NCI-H1105 treated with DMSO at 0.1 percent for 48 hours (cell line): ENCODE results near the gene PTGIS.

Experiments
- DNase-seq: peaks from one replicate; lab custom pipeline; 2025; lab: John Stamatoyannopoulos, UW

The PTGIS gene

DNA sequence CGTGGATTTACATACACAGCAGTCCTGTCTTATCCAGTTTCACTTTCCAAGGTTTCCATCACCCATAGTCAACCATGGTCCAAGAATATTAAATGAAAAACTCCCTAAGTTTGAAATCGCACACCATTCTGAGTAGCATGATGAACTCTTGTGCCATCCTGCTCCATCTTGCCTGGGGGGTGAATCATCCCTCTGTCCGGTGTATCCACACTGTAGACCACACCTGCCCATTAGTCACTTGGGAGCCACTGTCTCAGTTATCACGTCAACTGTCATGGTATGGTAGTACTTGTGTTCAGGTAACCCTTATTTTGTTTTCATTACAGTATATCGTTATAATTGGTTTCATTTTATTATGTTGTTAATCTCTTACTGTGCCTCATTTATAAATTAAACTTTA lies 38.5 kb downstream of the PTGIS start:
- DNase-seq = no peak

DNA sequence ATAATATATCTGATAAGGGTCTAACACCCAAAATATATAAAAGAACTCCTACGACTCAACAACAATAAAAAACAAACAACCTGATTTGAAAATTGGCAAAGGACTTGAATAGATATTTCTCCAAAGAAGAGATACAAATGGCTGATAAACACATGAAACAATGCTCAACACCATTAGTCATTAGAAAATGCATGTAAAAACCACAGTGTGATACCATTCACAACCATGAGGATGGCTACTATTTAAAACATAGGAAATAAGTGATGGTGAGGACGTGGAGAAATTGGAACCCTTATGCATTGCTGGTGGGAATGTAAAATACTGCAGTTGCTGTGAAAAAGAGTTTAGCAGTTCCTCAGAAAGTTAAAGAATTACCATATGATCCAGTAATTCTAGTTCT lies 41.4 kb downstream of the PTGIS start:
- DNase-seq = no peak

DNA sequence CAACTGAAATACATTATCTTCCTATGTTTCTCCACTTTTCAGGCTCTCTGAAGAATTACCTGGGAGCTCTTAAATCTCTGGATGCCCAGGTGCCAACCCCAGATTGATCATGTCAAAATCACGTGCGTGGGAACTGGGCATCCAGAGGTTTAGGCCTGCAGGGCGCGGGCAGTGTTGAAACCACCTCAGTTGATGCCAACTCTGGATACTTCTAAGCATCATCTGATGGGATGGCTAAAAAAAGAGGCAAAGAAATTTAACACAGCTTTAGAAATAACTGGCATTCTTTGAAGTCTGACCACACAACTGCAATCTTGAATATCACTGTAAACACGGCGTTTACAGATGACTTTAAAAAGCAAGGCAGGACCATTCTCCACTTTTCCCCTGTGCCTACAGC lies 41.9 kb downstream of the PTGIS start:
- DNase-seq = no peak

DNA sequence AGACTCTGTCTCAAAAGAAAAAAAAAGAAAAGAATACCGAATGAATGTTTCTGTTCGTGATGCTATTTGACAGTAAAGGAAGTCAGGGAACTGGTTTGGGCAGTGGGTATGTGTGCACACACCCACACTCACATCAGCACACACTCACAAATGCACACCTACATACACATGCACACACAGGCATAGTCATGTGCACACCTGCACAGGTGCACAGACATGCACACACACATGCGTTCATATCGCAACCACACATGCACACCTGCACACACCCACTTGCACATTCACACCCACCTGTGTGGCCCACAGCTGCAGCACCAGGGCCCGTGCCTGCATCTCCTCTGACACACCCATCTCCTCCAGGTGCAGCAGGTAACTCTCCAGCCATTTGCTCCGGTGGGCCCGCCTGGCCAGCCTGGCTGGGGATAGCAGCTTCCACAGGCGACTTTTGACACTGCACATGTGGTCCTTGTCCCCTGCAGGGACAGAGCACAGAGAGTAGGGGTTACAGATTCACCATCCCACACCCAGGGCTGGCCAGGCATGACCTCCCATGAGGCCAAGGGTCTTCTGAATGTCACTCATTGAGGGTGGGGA lies 44.1 kb downstream of the PTGIS start:
- no peak for DNase-seq

DNA sequence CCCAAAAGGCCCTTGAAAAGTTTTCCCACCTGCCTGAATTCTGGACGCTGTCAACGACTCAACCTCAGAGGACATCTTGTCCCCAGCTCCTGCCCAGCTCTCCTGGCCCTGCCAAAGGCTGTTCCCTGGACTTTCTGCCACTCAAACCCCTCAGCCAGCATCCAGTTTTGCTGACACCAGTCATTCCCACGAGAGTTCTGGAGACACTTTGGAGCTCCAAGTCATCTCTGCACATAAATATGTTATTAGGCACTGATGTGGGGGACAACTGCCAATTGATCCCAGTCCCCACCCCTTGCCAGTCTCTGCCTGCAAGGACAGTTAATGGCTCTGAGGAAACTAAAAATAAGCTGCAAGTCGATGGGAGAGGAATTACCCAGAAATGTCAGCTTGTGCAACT lies 46.6 kb downstream of the PTGIS start:
- DNase-seq = peak; percentile 31

DNA sequence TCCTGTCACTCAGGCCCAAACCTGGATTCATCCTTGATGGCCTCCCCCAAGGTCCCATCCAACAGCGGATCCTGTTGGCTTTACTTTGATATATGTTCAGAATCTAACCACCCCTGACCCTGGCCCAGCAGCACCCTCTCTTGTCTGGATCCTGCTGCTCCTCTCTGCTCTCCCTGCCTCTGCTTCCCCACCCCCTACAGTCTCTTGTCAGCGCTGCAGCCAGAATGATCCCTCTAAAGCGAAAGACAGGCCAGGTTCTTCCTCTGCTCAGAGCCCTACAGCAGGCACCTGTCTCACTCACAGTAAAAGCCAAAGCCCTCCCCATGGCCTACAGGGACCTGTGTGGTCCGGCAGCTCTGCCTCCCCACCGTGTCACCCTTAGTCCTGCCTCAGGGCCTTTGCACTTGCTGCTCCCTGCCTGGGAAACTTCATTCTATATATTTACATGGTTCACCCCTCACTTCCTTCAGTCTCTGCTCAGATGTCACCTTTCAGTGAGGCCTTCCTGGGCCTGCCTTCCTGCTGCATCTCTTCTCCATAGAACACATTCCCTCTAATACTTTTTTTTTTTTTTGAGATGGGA lies 48.1 kb downstream of the PTGIS start:
- no peak for DNase-seq

DNA sequence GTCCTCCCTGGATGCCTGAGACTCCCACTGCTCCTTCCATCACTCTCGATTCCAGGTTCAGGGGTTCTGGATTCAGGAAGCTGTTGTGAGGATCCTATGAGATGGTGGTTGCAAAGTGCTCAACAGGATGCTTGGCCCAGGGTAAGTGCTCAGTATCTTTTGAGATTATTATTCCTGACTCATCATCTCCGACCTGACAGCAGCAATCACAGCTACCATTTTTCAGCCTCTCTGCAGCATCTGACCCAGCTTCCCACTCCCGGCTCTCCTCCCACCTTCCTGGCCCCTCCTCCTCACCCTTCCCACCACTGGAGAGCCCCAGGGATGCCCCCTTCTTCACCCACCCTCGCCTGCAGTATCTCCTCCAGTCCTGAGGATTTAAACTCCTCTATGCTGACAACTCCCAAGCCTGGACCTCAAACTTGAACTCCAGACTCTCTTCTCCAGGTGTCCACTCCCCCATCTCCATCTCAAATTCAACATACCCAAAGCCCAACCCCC lies 48.7 kb downstream of the PTGIS start:
- no peak for DNase-seq

DNA sequence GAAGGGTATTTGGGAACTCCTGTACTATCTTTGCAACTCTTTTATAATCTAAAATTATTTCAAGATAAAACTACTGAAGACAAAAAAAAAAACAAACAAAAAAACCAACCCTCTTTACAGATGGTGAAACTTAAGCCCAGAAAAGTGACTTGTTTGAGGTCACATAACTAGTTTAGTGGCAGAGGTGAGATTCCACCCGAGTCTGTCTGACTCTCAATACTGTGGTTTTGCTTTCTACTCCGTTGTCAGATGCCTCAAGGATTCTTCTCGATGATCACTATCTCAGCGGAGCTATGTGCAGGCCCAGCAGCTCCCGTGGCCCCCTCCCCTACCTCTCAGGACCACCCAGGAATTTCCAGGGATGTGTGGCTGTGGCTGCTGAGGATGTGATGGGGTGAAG lies 49.4 kb downstream of the PTGIS start:
- DNase-seq = no peak

DNA sequence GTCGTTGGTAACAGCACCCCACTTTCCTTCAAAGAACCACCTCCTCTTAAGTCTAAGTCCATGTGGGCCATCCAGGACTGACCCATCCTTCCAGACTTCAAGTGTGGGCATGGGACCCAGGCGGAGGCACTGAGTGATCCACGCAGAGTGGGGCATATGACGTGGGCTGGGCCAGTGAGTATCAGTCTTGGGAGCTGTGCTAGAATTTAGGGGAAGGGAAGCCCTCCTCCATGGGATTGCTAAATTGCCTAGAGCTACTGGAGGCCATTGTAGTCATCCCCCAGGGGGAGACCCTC lies 50.2 kb downstream of the PTGIS start:
- no peak for DNase-seq

DNA sequence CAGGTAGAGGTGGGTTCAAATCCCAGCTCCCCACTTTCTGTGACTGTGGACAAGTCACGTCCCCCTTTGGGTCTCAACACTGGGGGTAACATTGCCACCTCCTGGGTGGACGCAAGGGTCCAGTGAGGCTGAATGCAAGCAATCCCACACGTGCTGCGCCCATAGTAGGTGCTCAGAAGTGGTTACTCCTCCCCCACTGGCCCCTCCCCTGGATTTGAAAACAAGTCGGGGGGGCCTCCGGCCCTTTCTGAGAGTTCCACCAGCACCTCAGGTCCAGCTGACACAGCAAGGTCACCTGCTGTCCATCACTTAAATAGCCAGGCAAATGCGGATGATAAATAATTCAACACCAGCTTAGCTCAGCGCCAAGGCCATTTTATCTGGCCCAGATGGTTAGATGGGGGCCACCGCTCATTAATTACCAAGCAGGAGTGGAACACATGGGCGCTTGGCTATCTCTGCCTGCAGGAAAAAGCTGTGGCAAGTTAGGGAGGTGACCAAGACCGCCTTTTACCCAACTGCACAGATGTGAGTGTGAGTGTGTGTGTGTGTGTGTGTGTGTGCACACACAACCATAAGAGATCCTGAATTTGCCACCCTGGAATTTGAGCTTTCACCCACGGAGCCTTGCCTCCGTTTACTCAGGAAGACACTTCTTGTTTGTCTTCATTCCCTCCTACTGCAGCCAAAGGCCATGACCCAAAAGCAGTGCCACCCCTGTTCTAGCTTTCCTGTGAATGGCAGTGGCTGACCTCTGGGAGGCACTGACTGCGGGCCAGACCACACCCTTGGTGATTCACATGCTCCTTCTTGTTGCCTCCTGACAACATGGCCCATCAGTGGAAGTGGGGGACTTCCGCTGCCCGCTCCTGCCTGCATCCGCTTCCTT lies 50.8 kb downstream of the PTGIS start:
- DNase-seq = no peak

DNA sequence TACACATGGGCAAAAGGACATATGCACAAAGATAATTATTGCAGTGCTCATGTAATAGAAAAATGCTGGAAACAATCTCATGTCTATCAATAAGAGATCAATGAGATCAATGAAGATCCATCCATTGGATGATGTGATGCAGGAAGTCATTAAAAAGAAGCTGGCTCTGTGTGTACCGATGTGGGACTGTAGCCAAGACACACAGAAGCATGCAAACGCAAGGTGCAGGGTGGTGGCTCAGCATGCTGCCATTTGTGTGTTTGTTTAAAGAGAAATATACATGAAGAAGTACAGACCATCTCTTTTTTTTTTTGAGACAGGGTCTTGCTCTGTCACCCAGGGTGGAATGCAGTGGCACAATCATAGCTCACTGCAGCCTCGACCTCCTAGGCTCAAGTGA lies 52.4 kb downstream of the PTGIS start:
- DNase-seq = peak; percentile 48

DNA sequence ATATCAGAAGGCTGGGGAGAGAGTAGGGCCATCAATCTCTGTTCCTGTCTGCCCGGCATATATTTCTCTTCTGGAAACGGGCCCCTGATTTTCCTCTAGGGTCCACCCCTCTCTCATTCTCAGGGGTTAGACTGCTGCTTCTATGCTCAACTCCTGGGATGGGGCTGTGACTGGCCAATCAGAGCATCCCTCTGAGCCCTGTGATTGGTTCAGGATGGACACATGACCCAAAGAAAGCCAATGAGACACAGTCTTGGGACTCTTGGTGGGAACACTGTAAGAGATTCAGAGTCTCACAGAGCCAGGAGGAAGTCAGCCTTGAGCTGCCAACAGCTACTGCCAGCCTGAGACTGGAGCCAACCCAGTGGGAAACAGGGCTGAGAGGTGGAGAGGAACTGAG lies 54.4 kb downstream of the PTGIS start:
- DNase-seq = no peak

DNA sequence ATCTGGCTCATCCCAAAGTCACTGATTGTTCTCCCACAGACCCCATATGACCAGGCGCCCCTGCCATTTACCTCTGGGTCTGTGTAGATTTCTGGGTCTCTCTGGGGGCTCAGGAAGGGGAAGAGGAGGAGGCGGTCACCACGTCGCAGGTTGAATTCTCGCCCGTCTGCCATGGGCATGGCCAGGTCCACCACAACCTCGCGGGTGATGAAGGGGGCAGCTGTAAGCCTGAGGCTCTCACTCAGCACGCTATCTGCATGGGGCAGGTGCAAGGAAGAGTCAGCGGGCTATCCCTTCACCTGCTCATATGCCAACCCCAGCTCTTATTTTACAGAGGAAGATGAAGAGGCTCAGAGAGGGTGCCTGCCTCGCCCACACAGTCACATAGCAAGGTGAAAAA lies 54.9 kb downstream of the PTGIS start:
- DNase-seq = no peak

DNA sequence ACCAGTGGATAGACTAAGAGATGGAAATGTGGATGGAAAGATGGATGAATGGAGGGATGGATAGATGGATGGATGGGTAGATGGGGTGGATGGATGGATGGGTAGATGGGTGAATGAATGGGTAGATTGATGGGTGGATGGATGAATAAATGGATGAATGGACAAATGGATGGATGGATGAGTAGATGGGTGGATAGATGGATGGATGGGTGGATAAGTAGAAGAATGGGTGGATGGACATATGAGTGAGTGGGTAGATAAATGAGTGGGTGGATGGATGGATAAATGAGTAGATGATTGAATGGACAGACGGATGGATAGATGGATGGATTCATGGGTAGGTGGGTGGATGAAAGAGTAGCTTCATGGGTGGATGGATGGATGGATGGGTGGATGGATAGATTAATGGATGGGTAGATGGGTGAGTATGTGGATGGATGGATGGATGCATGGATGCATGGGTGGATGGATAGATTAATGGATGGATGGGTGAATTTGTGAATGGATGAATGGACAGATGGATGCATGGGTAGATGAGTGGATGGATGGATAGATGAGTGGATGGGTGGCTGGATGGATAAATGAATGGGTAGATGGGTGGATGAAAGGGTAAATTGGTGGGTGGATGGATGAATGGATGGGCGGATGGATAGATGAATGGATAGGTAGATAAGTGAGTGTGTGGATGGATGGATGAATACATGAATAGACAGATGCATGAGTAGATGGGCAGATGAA lies 56.0 kb downstream of the PTGIS start:
- no peak for DNase-seq

DNA sequence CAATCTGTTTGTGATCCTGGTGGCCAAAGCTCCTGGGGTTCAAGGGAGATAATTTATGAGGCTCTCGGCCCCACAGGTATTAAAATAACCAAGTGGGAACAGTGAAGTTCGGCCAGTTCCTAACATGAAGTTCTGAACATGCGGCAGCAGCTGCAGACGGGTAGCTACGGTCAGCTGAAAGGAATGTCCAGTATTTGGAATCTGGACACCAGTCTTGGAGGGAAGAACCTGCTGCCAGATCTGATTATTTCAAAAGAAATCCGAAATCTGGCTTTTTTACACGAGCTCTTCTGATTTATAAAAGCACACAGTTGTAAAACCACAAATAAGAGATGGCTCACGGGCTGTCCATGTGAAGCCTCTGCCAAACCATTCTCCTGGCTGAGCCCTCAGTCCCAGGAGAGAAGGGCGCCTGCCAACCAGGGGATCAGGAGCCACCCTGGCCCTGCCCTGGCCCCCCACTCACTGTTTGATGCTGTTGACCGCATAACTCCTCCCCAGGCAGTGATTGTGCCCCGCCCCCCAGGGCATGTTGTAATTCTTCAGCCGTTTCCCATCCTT lies 57.3 kb downstream of the PTGIS start:
- DNase-seq = no peak

DNA sequence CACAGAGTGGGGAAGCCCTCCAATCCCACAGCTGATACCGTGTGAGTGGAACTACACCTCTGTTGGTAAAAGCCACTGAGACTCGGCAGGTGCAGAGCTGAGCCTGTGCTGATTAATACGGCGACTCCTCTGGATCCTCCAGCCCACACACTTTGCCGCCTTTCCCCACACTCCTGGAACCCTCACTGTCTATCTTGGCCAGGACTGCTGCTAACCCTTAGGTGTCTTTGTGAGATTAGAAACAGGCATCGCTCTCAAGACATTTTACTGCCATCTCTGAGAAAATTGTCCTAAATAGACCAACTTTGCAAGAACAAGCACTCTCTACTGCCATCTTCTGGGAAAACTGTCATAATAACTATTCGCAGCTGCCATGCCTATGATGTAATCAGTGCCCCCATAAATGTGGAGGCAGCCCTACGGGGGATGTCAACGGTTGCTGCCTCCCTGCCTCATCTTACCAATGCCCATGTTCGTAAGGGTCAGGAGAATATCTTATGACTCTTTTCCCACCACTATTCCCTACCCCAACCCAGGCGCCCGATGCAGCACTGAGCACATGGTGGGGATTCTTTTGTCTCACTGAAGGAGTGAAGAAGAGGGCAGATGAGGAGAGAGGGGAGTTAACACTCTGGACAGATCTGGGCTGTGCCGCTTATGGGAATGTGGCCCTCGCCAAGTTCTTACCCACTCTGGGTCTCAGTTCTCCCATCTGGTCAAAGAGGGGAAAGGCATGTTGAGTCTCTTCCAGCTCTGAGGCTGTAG lies 59.3 kb downstream of the PTGIS start:
- peak; percentile 74 for DNase-seq

DNA sequence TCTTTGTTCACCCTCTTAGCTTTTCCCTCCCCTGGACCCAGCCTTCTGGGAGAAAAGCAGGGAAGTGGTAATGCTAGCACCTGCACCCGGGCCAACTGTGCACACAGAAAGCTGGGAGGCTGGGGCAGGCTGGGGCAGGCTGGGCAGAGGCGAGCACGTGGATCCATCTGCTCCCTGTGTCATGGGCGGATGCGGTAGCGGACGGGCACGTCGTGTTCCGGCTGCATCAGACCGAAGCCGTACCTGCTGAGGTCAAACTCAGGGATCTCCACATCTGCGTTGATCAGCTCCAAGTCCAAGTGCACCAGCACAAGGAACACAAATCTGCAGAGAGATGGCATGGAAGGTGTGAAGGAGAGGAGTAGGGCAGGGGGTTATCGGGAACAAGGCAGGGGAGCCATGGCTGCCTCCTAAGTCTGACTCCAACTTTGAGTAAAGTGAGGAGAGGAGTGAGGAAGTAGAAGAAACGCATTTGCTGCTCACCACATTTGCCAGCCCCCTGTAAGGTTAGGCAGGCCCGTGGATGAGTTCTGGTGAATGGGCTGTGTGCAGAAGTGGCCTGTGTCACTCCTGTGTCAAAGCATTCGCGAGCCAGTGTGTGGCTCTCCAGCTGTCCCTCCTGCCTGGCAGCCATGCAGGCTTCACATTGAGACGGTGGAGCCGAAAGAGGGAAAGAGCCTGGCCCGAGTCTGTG lies 60.0 kb downstream of the PTGIS start:
- peak; percentile 76 for DNase-seq

DNA sequence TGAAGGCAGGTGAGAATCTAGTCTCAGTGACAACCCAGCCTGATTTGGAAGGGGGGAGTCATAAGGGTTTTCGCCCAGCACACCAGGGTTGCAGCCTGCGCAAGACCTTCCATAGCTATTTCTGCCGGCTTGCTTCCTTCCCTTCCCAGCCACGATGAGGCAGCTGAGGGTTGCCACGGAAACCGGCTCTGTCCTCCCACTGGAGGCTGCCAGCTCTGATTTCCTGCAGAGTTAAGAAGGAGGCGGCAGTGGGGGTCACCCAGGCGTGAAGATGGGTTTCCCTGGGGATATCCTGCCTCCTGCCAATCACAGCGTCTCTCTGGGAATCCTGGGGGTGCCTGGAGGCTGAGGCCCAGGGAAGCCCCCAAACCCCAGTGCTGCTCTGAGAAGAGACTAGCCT lies 62.4 kb downstream of the PTGIS start:
- peak; percentile 54 for DNase-seq

DNA sequence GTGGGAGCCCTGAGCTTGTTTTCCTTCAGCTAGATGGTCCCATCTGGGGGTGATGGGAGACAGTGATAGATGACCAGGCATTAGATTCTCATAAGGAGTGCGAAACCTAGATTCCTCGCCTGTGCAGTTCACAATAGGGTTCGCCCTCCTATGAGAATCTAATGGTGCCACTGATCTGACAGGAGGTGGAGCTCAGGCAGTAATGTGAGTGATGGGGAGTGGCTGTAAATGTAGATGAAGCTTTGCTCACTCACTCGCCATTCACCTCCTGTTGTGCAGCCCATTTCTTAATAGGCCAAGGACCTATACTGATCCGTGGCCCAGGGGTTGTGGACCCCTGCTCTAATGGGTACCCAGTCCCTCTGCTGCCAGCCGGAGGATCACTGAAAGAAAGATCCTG lies 64.8 kb downstream of the PTGIS start:
- no peak for DNase-seq

DNA sequence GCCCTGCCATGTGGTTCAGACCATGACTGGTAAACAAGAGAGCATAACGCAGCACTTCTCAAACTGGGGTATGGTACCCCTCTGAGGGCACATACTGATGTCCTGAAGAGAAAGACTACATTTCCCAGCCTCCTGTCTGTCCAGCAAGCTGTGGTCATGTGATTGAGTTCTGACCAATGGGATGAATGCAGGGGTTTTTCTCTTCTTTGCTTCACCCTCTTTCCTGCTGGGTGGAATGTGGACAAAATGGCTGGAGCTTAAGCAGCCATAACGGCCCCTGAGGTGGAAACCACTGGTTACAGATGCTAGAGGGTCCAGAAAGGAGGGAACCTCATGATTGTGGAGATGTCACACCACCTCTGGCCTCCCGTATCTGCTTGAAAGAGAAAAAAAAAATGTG lies 66.0 kb downstream of the PTGIS start:
- peak; percentile 11 for DNase-seq

DNA sequence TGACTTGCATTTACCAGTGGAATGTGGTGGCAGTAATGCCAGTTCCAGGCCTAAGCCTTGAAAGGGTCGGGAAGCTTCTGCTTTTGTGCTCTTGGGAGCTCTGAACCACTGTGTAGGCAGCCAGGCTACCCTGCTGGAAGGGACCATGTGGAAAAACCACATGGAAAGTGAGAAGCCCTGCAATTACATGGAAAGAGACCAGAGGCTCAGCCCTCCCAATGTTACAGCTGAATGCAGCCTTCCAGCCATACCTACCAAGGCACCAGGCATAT lies 70.6 kb downstream of the PTGIS start:
- DNase-seq = no peak
